ENCODE measurements around the gene KIAA1217. TPM values are rescaled to one million over a fixed set of nuclear protein-coding genes. Genes with fewer than 3 reads are reported as not detected.

The KIAA1217 gene
- total and polyA plus RNA-seq, 2 of the 4 experiments (the other 2 are of a cell fraction) = 3.4 to 4.4 TPM

GRCh38 chr10:24219963-24220362 lies 11.0 kb downstream of the KIAA1217 start:
- TF ChIP-seq CEBPB (IDR thresholded peaks at IDR 0.05; ENCODE audit: low read depth, low read length) (no peak), RCOR1 (IDR thresholded peaks at IDR 0.05; ENCODE audit: insufficient replicate concordance, low read length) (no peak), CTCF (conservative IDR thresholded peaks at IDR 0.05; ENCODE audit: low read depth, low read length) (no peak), FOS (IDR thresholded peaks at IDR 0.05; ENCODE audit: low read depth, low read length) (no peak), CHD1 (IDR thresholded peaks at IDR 0.05; ENCODE audit: low read depth, low read length) (no peak), SMC3 (IDR thresholded peaks at IDR 0.05; ENCODE audit: low read depth, low read length) (no peak), POLR2A (IDR thresholded peaks at IDR 0.05; ENCODE audit: low read depth, low read length) (no peak), MXI1 (IDR thresholded peaks at IDR 0.05; ENCODE audit: borderline replicate concordance, low read depth, low read length) (no peak), NFE2L2 (IDR thresholded peaks at IDR 0.05; ENCODE audit: low read depth, low read length) (no peak), RFX5 (IDR thresholded peaks at IDR 0.05; ENCODE audit: low read depth, low read length) (no peak), MAFK (IDR thresholded peaks at IDR 0.05; ENCODE audit: low read depth, low read length) (no peak), BHLHE40 (IDR thresholded peaks at IDR 0.05; ENCODE audit: low read depth, low read length) (no peak), USF2 (IDR thresholded peaks at IDR 0.05; ENCODE audit: low read depth, low read length) (no peak), MAZ (IDR thresholded peaks at IDR 0.05; ENCODE audit: borderline replicate concordance, low read depth, low read length) (no peak)
- Histone ChIP-seq H4K5ac (ENCODE audit: low read depth, low read length) (no peak overlapping the region), H3K14ac (replicated peaks; ENCODE audit: low read depth, low read length) (no peak overlapping the region), H3K56ac (ENCODE audit: extremely low read depth, insufficient read depth, low read length) (no peak overlapping the region), H3K4me1 (ENCODE audit: control insufficient read depth, insufficient read depth, low read length) (no peaks in the 10 kb centered on the region), H3K27ac (ENCODE audit: insufficient read depth, low read length) (no peak overlapping the region), H3K9ac (ENCODE audit: low read depth, low read length) (no peak overlapping the region), H2BK5ac (ENCODE audit: low read depth, low read length, poor library complexity, severe bottlenecking) (no peak overlapping the region), H2BK20ac (ENCODE audit: low read depth, low read length) (no peak overlapping the region), H2AK9ac (replicated peaks; ENCODE audit: low read depth, low read length, poor library complexity) (no peak overlapping the region), H3K4me3 (ENCODE audit: insufficient read depth, low read depth, low read length) (no peak overlapping the region), H2BK120ac (ENCODE audit: low read depth, low read length) (no peak overlapping the region), H3K23ac (ENCODE audit: low read depth, low read length) (no peak overlapping the region), H3K9me3 (ENCODE audit: control insufficient read depth, insufficient read depth, low read length) (no peaks in the 10 kb centered on the region), H2BK15ac (ENCODE audit: low read depth, low read length) (no peak overlapping the region), H3K79me1 (ENCODE audit: low read depth in 1 of 2, low read length in 2 of 2) (no peaks in the 10 kb centered on the region), H2AFZ (replicated peaks; ENCODE audit: low read length, poor library complexity) (no peak overlapping the region), H4K91ac (ENCODE audit: insufficient read depth, low read depth, low read length) (no peak overlapping the region), H3K27me3 (ENCODE audit: control insufficient read depth, insufficient read depth, low read length) (0 out of 2 replicates have a peak, but pooled peaks cover 2% of the 10 kb centered on the region), H3K18ac (ENCODE audit: low read depth, low read length) (no peak overlapping the region), H3K4ac (ENCODE audit: low read depth, low read length) (no peak overlapping the region), H4K8ac (ENCODE audit: low read depth in 2 of 2, low read length in 2 of 2) (no peak overlapping the region), H3K4me2 (ENCODE audit: low read depth, low read length) (no peak overlapping the region), H3K9me1 (ENCODE audit: insufficient read depth, low read length) (no peaks in the 10 kb centered on the region), H4K20me1 (ENCODE audit: insufficient read depth, low read length) (no peaks in the 10 kb centered on the region), H3K36me3 (ENCODE audit: control insufficient read depth, insufficient read depth, low read length) (no peaks in the 10 kb centered on the region), H2AK5ac (ENCODE audit: low read depth, low read length) (no peak overlapping the region)
- dilution Hi-C loops (cut with HindIII; ENCODE audit: low sequenced_read_pairs, unreplicated experiment) (no loop called here), in situ Hi-C loops (cut with MboI; ENCODE audit: low sequenced_read_pairs) (loop anchor here (10.0 to 25.0 kb wide), 2 partner anchors 285 to 1058 kb away; no protein-coding TSS in a partner anchor), intact Hi-C loops (cut with micrococcal nuclease) (no loop called here)
- CTCF ChIA-PET = no interaction called here
- no CpG with 5 or more reads among the region's 3 CpGs for WGBS, 2 experiments (ENCODE audit: extremely low coverage in 2 of 2, insufficient read length in 1 of 2)
- POLR2A ChIA-PET (ENCODE audit: unreplicated experiment) = no interaction called here
- no peak for ATAC-seq (ENCODE audit: low read depth)
- DNase-seq = no peak
- no TSS peak for BruUV-seq (replicated peaks)
